ENCODE data around the gene PLB1. TPM values are rescaled to one million over a fixed set of nuclear protein-coding genes. Genes with fewer than 3 reads are reported as not detected.

The PLB1 gene
- total and polyA plus RNA-seq, 9 donors: 1.4 to 4.3 (median 2.0) TPM

GRCh38 chr2:28640260-28640907 lies 144.5 kb downstream of the PLB1 start:
- Histone ChIP-seq H3K4me3 (ENCODE audit: low read length) (no peak overlapping the region), H3K9me3 (replicated peaks; ENCODE audit: control insufficient read depth, low read depth, low read length) (no peaks in the 10 kb centered on the region), H3K27ac (ENCODE audit: low read length) (no peak overlapping the region), H3K4me1 (ENCODE audit: control insufficient read depth, insufficient read depth, low read length) (peaks cover 9% of the 10 kb centered on the region), H3K36me3 (ENCODE audit: control insufficient read depth, insufficient read depth, low read length) (no peaks in the 10 kb centered on the region), H3K27me3 (ENCODE audit: control insufficient read depth, insufficient read depth, low read length) (no peaks in the 10 kb centered on the region)
- 80% methylated on average over 6 of the region's 14 CpGs for WGBS (ENCODE audit: insufficient coverage)
- DNase-seq: no peak

- 73% methylated on average over 9 of the region's 13 CpGs for WGBS (ENCODE audit: insufficient coverage)
- Histone ChIP-seq H3K27me3 (ENCODE audit: control insufficient read depth, insufficient read depth, low read length) (no peaks in the 10 kb centered on the region), H3K27ac (ENCODE audit: low read length) (no peak overlapping the region), H3K36me3 (ENCODE audit: control insufficient read depth, insufficient read depth, low read length) (no peaks in the 10 kb centered on the region), H3K4me3 (ENCODE audit: low read length) (no peak overlapping the region), H3K4me1 (ENCODE audit: control insufficient read depth, insufficient read depth, low read length) (peaks cover 9% of the 10 kb centered on the region), H3K9me3 (replicated peaks; ENCODE audit: control insufficient read depth, low read depth, low read length) (no peaks in the 10 kb centered on the region)
- DNase-seq: no peak
Observed at GRCh38 chr2:28640908-28641300, 145.0 kb downstream of the PLB1 start.

- Histone ChIP-seq H3K9me3 (replicated peaks; ENCODE audit: control insufficient read depth, low read depth, low read length) (no peaks in the 10 kb centered on the region), H3K36me3 (ENCODE audit: control insufficient read depth, insufficient read depth, low read length) (no peaks in the 10 kb centered on the region), H3K4me1 (ENCODE audit: control insufficient read depth, insufficient read depth, low read length) (peaks cover 9% of the 10 kb centered on the region), H3K4me3 (ENCODE audit: low read length) (no peak overlapping the region), H3K27ac (ENCODE audit: low read length) (no peak overlapping the region), H3K27me3 (ENCODE audit: control insufficient read depth, insufficient read depth, low read length) (no peaks in the 10 kb centered on the region)
- 96% methylated on average over 8 of the region's 13 CpGs for WGBS (ENCODE audit: insufficient coverage)
- DNase-seq: no peak
Observed at GRCh38 chr2:28642796-28643195, 146.9 kb downstream of the PLB1 start.

- Histone ChIP-seq H3K27ac (ENCODE audit: low read length) (no peak overlapping the region), H3K36me3 (ENCODE audit: control insufficient read depth, insufficient read depth, low read length) (no peaks in the 10 kb centered on the region), H3K4me1 (ENCODE audit: control insufficient read depth, insufficient read depth, low read length) (peaks cover 11% of the 10 kb centered on the region), H3K27me3 (ENCODE audit: control insufficient read depth, insufficient read depth, low read length) (no peaks in the 10 kb centered on the region), H3K9me3 (replicated peaks; ENCODE audit: control insufficient read depth, low read depth, low read length) (no peaks in the 10 kb centered on the region), H3K4me3 (ENCODE audit: low read length) (no peak overlapping the region)
- DNase-seq: no peak
- WGBS (ENCODE audit: insufficient coverage): no CpG with 5 or more reads among the region's 6 CpGs
Observed at GRCh38 chr2:28643327-28643726, 147.5 kb downstream of the PLB1 start.

- Histone ChIP-seq H3K4me3 (ENCODE audit: low read length) (no peak overlapping the region), H3K9me3 (replicated peaks; ENCODE audit: control insufficient read depth, low read depth, low read length) (no peaks in the 10 kb centered on the region), H3K4me1 (ENCODE audit: control insufficient read depth, insufficient read depth, low read length) (peaks cover 13% of the 10 kb centered on the region), H3K36me3 (ENCODE audit: control insufficient read depth, insufficient read depth, low read length) (no peaks in the 10 kb centered on the region), H3K27me3 (ENCODE audit: control insufficient read depth, insufficient read depth, low read length) (no peaks in the 10 kb centered on the region), H3K27ac (ENCODE audit: low read length) (no peak overlapping the region)
- DNase-seq: no peak
- whole genome bisulfite sequencing (ENCODE audit: insufficient coverage): 59% methylated on average over 5 of the region's 11 CpGs
Observed at GRCh38 chr2:28643911-28644334, 148.1 kb downstream of the PLB1 start.

- H3K4me1 ChIP-seq (ENCODE audit: control insufficient read depth, insufficient read depth, low read length): peaks cover 13% of the 10 kb centered on the region
- H3K9me3 ChIP-seq (replicated peaks; ENCODE audit: control insufficient read depth, low read depth, low read length): no peaks in the 10 kb centered on the region
- H3K36me3 ChIP-seq (ENCODE audit: control insufficient read depth, insufficient read depth, low read length): no peaks in the 10 kb centered on the region
- H3K4me3 ChIP-seq (ENCODE audit: low read length): no peak overlapping the region
- H3K27me3 ChIP-seq (ENCODE audit: control insufficient read depth, insufficient read depth, low read length): no peaks in the 10 kb centered on the region
- no peak overlapping the region for H3K27ac ChIP-seq (ENCODE audit: low read length)
- no CpG with 5 or more reads among the region's 7 CpGs for WGBS (ENCODE audit: insufficient coverage)
- DNase-seq: peak; percentile 46
Observed at GRCh38 chr2:28644760-28645159, 148.9 kb downstream of the PLB1 start.

GRCh38 chr2:28645553-28645952 lies 149.7 kb downstream of the PLB1 start:
- H3K4me3 ChIP-seq (ENCODE audit: low read length): no peak overlapping the region
- peaks cover 13% of the 10 kb centered on the region for H3K4me1 ChIP-seq (ENCODE audit: control insufficient read depth, insufficient read depth, low read length)
- H3K36me3 ChIP-seq (ENCODE audit: control insufficient read depth, insufficient read depth, low read length): no peaks in the 10 kb centered on the region
- no peaks in the 10 kb centered on the region for H3K9me3 ChIP-seq (replicated peaks; ENCODE audit: control insufficient read depth, low read depth, low read length)
- 100% methylated on average over 1 of the region's 2 CpGs for WGBS (ENCODE audit: insufficient coverage)
- no peaks in the 10 kb centered on the region for H3K27me3 ChIP-seq (ENCODE audit: control insufficient read depth, insufficient read depth, low read length)
- H3K27ac ChIP-seq (ENCODE audit: low read length): no peak overlapping the region
- DNase-seq: no peak

- no peaks in the 10 kb centered on the region for H3K9me3 ChIP-seq (replicated peaks; ENCODE audit: control insufficient read depth, low read depth, low read length)
- no peak overlapping the region for H3K27ac ChIP-seq (ENCODE audit: low read length)
- H3K36me3 ChIP-seq (ENCODE audit: control insufficient read depth, insufficient read depth, low read length): no peaks in the 10 kb centered on the region
- no peaks in the 10 kb centered on the region for H3K27me3 ChIP-seq (ENCODE audit: control insufficient read depth, insufficient read depth, low read length)
- H3K4me1 ChIP-seq (ENCODE audit: control insufficient read depth, insufficient read depth, low read length): peaks cover 13% of the 10 kb centered on the region
- H3K4me3 ChIP-seq (ENCODE audit: low read length): no peak overlapping the region
- no peak for DNase-seq
- no CpG with 5 or more reads among the region's 4 CpGs for WGBS (ENCODE audit: insufficient coverage)
Observed at GRCh38 chr2:28647682-28648081, 151.8 kb downstream of the PLB1 start.

GRCh38 chr2:28648147-28648546 lies 152.3 kb downstream of the PLB1 start:
- H3K4me3 ChIP-seq (ENCODE audit: low read length): no peak overlapping the region
- H3K36me3 ChIP-seq (ENCODE audit: control insufficient read depth, insufficient read depth, low read length): no peaks in the 10 kb centered on the region
- H3K9me3 ChIP-seq (replicated peaks; ENCODE audit: control insufficient read depth, low read depth, low read length): no peaks in the 10 kb centered on the region
- H3K27ac ChIP-seq (ENCODE audit: low read length): no peak overlapping the region
- WGBS (ENCODE audit: insufficient coverage): 49% methylated on average over 2 of the region's 3 CpGs
- peaks cover 10% of the 10 kb centered on the region for H3K4me1 ChIP-seq (ENCODE audit: control insufficient read depth, insufficient read depth, low read length)
- peak; percentile 74 for DNase-seq
- H3K27me3 ChIP-seq (ENCODE audit: control insufficient read depth, insufficient read depth, low read length): no peaks in the 10 kb centered on the region

- Histone ChIP-seq H3K36me3 (ENCODE audit: control insufficient read depth, insufficient read depth, low read length) (no peaks in the 10 kb centered on the region), H3K27me3 (ENCODE audit: control insufficient read depth, insufficient read depth, low read length) (no peaks in the 10 kb centered on the region), H3K27ac (ENCODE audit: low read length) (no peak overlapping the region), H3K4me1 (ENCODE audit: control insufficient read depth, insufficient read depth, low read length) (peaks cover 10% of the 10 kb centered on the region), H3K9me3 (replicated peaks; ENCODE audit: control insufficient read depth, low read depth, low read length) (no peaks in the 10 kb centered on the region), H3K4me3 (ENCODE audit: low read length) (no peak overlapping the region)
- DNase-seq: no peak
- 100% methylated on average over 1 of the region's 4 CpGs for WGBS (ENCODE audit: insufficient coverage)
Observed at GRCh38 chr2:28648671-28649395, 153.0 kb downstream of the PLB1 start.
